ENCODE data around the gene ZNF217. TPM values are rescaled to one million over a fixed set of nuclear protein-coding genes. Genes with fewer than 3 reads are reported as not detected.
"Not testable (repeated sequence)": the region's sequence is repeated elsewhere in the genome, so short reads cannot be mapped to it uniquely, and the experiment has no call there.

ZNF217 gene
- total RNA-seq, 1 donor from 2014 or later: 22.1 TPM

DNA sequence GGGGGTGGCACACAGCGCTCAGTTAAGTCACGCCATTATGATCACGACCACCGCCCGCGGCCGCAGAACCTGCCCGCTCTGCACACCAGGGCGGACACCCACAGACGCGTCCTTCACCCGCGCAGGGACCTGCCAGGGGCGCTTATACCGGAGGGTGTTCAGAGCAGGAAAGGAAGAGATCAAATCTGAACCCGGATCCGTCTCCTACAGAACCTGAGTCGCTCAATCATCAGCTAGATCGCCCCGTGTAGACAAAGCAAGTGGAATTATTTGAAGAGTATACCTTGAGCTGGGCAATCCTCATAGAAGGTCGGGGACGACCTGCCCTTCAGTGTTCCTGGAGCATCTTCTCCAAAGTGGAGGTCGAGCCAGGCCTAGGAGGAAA, 14.4 kb upstream of the ZNF217 start:
- TF ChIP-seq, protein P1, sequence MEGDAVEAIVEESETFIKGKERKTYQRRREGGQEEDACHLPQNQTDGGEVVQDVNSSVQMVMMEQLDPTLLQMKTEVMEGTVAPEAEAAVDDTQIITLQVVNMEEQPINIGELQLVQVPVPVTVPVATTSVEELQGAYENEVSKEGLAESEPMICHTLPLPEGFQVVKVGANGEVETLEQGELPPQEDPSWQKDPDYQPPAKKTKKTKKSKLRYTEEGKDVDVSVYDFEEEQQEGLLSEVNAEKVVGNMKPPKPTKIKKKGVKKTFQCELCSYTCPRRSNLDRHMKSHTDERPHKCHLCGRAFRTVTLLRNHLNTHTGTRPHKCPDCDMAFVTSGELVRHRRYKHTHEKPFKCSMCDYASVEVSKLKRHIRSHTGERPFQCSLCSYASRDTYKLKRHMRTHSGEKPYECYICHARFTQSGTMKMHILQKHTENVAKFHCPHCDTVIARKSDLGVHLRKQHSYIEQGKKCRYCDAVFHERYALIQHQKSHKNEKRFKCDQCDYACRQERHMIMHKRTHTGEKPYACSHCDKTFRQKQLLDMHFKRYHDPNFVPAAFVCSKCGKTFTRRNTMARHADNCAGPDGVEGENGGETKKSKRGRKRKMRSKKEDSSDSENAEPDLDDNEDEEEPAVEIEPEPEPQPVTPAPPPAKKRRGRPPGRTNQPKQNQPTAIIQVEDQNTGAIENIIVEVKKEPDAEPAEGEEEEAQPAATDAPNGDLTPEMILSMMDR (conservative IDR thresholded peaks at IDR 0.05; ENCODE audit: low read depth, low read length): no peak
- H3K4me3 ChIP-seq (ENCODE audit: low read depth, low read length): no peak overlapping the region
- no peak for DNase-seq (ENCODE audit: low read depth)

DNA sequence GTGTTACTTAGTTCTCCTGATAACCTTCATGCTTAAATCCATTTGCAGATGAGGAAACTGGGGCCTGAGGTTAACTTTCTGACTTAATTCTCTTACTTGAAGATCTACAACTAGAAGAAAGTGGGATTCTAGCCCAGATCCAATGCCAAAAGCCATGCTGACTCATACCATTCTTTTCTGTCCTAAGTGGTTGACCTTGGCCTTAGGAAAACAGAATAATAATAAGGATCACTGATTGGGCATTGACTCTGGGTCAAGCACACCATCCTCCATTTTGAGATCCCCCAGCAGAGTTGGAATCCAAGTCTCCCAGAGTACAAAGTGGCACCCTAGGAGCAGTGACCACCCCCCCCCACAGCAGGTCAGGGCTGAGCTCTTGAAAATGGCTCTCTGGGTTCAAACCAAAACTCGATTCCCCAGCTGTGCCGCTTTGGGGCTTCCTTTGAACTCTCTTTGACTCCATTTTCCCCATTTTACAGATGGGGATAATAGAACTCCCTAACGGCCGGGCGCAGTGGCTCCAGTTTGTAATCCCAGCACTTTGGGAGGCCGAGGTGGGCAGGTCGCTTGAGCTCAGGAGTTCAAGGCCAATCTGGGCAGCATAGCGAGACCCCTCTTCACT, 12.8 kb upstream of the ZNF217 start:
- TF ChIP-seq, protein P1 (conservative IDR thresholded peaks at IDR 0.05; ENCODE audit: low read depth, low read length): no peak
- no peak for DNase-seq (ENCODE audit: low read depth)
- H3K4me3 ChIP-seq (ENCODE audit: low read depth, low read length): no peak overlapping the region

DNA sequence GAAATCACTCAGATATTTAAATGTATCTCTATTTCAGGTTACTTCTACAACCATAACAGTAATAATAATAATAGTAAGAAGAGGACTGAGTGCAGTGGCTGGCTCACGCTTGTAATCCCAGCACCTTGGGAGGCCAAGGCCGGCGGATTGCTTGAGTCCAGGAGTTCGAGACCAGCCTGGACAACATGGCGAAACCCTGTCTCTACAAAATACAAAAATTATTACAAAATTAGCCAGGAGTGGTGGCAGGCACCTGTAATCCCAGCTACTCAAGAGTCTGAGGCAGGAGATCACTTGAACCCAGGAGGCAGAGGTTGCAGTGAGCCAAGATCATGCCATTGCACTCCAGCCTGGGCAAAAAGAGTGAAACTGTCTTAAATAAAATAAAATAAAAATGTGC, 11.8 kb upstream of the ZNF217 start:
- not testable (repeated sequence) for H3K4me3 ChIP-seq (ENCODE audit: low read depth, low read length); DNase-seq (ENCODE audit: low read depth)

DNA sequence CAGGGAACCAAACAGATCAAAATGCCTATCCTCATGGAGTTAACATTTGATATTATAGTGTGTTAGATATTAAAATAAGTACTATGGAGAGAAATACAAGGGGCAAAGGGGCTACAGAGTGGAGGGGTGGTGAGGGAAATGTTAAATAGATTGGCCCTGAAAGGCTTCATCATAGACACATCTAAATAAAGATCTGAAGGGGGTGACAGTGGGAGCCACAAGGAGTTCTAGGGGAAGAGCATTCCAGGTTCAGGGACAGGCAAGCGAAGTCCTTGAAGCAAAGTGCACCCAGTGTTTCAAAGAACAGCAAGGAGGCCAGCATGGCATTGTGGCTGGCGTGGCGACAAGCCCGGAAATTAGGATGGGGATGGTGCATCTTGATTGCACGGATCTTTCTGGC, 11.2 kb upstream of the ZNF217 start:
- not testable (repeated sequence) for DNase-seq (ENCODE audit: low read depth); H3K4me3 ChIP-seq (ENCODE audit: low read depth, low read length)

DNA sequence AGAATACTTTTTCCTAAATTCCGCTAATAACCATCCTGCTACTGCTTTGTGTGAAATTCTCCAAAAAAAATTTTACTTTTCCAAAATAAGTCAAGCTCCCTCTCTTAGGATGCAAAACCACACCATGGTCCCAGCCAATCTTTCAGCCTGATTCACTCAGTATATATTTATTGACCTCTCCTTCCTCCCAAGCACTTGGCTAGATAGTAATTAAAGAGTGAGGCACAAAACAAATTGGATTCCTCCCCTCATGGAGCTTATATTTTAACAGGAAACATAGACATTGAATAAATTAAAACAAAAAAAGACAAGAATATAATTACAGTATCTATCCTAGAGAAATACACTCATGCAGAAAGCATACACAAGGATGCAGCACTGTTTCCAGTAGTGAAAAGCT, 9.0 kb upstream of the ZNF217 start:
- no peak overlapping the region for H3K4me3 ChIP-seq (ENCODE audit: low read depth, low read length)
- DNase-seq (ENCODE audit: low read depth): no peak
- TF ChIP-seq, protein P1 (conservative IDR thresholded peaks at IDR 0.05; ENCODE audit: low read depth, low read length): no peak

DNA sequence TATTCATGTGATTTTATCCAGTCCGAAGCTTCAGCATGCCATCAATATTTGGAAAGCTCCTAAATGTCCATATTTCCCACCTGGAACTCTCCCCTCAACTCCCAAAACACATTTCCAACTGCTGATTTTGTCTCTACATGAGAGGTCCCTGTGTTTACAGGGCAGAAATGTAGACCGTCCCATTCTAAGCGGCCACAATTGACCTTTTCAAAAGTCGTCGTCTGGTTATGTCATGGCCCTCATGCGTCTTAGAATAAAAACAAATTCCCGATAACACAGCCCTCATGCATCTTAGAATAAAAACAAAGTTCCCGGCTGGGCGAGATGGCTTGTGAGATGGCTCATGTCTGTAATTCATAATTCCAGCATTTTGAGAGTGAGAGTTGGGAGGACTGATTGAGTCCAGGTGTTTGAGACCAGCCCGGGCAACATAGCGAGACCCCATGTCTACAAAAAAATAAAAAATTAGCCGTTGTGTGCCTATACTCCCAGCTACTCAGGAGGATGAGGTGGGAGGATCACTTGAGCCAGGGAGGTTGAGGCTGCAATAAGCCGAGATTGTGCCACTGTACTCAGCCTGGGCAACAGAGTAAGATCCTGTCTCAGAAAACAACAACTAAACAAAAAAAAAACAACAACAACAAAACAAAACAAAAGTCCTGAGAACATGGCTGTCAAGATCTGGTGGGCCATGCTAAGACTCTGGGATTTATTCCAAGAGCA, 6.4 kb upstream of the ZNF217 start:
- DNase-seq (ENCODE audit: low read depth): no peak
- no peak overlapping the region for H3K4me3 ChIP-seq (ENCODE audit: low read depth, low read length)
- TF ChIP-seq, protein P1 (conservative IDR thresholded peaks at IDR 0.05; ENCODE audit: low read depth, low read length): no peak

DNA sequence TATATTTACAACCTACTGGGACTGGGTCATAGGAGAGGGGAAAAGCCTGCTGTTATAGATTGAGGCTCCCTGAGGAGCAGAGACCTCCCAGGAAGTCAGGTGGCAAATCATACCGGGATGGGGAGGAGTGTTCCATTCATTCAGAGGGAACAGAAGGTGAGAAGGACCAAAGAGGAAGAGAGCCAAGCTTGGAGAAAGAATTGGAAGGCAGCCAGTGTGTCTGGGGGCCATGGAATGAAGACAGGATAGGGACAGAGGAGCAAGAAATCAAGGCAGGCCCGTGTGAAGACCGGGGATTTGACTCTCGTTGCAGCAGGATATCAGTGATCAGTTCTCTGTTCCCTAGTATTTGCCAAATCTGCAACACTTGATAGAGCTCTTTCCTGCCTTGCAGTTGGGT, 5.7 kb upstream of the ZNF217 start:
- TF ChIP-seq, protein P1 (conservative IDR thresholded peaks at IDR 0.05; ENCODE audit: low read depth, low read length): no peak
- DNase-seq (ENCODE audit: low read depth): no peak
- H3K4me3 ChIP-seq (ENCODE audit: low read depth, low read length): no peak overlapping the region

DNA sequence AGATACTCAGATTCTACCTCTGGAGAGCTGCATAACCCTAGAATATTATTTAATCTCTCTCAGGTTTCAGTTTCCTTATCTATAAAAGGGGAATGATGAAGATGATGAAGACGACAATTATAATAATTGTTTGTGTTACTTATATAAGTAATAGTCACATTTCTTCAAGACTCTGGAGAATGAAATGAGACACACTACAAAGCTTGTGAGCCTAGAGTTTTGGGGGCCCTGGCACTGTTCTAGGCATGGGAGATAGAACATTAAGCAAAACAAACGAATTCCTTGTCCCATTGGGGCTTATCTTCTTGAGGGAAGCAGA, 5.4 kb upstream of the ZNF217 start:
- TF ChIP-seq, protein P1 (conservative IDR thresholded peaks at IDR 0.05; ENCODE audit: low read depth, low read length): no peak
- no peak for DNase-seq (ENCODE audit: low read depth)
- H3K4me3 ChIP-seq (ENCODE audit: low read depth, low read length): no peak overlapping the region
